ENCODE results near the gene HNF4A. TPM values are rescaled to one million over a fixed set of nuclear protein-coding genes. Genes with fewer than 3 reads are reported as not detected.

The HNF4A gene
- polyA plus RNA-seq, 1 of the 3 experiments (the other 2 are of a cell fraction): not detected

DNA sequence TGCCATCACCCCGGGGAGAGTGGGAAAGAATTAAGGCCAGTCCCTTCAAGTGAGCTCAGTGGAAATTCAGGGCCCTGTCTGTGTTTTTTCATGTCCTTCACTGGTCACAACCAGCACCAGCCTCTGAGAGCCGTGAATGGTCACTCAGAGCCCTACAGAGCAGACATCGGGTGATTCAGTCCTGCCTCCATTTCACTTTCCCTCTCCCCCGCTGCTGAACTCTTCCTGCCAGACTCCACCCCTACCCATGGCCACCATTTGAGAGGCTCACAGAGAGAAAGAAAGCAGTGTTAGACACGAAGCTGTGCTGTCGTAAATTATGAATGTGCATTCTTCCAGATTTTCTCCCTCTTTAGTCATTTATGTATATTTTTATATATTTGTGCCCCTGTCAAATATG is 13.3 kb upstream of the HNF4A start (continued):
- no peak for TF ChIP-seq EZH2phosphoT487 (IDR thresholded peaks at IDR 0.05; ENCODE audit: borderline replicate concordance, low read depth)
- TF ChIP-seq TCF12 (IDR thresholded peaks at IDR 0.05): no peak
- no peak for TF ChIP-seq MEF2A (IDR thresholded peaks at IDR 0.05; ENCODE audit: borderline replicate concordance, low read depth)
- TF ChIP-seq RAD21 (IDR thresholded peaks at IDR 0.05; ENCODE audit: low read length): no peak
- TF ChIP-seq SMC3 (IDR thresholded peaks at IDR 0.05; ENCODE audit: low read depth, low read length): no peak
- TF ChIP-seq TEAD4 (IDR thresholded peaks at IDR 0.05; ENCODE audit: borderline replicate concordance, insufficient read depth): no peak
- TF ChIP-seq GATA2 (CRISPR knock-in tag; IDR thresholded peaks at IDR 0.05): no peak
- TF ChIP-seq POLR2AphosphoS5 (IDR thresholded peaks at IDR 0.05; ENCODE audit: low read depth, low read length): no peak
- no peak for TF ChIP-seq SIN3A (IDR thresholded peaks at IDR 0.05; ENCODE audit: borderline replicate concordance, low read depth, low read length)
- no peak for TF ChIP-seq YY1 (IDR thresholded peaks at IDR 0.05; ENCODE audit: low read depth)
- TF ChIP-seq, protein P1, sequence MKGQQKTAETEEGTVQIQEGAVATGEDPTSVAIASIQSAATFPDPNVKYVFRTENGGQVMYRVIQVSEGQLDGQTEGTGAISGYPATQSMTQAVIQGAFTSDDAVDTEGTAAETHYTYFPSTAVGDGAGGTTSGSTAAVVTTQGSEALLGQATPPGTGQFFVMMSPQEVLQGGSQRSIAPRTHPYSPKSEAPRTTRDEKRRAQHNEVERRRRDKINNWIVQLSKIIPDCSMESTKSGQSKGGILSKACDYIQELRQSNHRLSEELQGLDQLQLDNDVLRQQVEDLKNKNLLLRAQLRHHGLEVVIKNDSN (IDR thresholded peaks at IDR 0.05; ENCODE audit: borderline replicate concordance, low read depth): no peak
- TF ChIP-seq, protein P2, sequence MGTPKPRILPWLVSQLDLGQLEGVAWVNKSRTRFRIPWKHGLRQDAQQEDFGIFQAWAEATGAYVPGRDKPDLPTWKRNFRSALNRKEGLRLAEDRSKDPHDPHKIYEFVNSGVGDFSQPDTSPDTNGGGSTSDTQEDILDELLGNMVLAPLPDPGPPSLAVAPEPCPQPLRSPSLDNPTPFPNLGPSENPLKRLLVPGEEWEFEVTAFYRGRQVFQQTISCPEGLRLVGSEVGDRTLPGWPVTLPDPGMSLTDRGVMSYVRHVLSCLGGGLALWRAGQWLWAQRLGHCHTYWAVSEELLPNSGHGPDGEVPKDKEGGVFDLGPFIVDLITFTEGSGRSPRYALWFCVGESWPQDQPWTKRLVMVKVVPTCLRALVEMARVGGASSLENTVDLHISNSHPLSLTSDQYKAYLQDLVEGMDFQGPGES (IDR thresholded peaks at IDR 0.05; ENCODE audit: low read depth, low read length): no peak

DNA sequence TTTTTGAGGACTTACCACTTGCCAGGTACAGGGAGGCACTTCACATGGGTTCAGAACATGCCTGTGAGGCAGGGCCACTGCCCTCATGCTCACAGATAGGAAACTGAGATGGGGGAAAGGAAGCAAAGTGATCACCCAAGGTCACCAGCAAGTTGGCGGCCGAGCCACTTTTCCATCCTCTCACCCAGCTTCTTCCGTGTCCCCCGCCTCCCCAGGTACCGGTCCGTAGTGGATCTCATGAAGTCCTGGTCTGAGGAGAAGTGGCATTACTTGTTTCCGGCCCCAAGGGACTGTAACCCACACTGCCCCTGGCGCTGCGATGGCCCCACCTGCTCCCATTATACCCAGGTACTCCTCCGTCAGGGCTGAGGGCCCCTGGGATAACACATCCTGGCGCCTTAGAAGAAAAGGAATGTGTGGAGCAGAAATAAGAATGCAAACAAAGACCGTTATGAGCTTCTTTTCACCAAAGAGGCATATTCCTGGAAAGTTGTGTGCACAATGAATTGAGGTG is 12.3 kb upstream of the HNF4A start:
- no peak for DNase-seq
- Histone ChIP-seq H3K9me3 (no peaks in the 10 kb centered on the region), H3K27ac (ENCODE audit: low read depth in 2 of 2, low read length in 1 of 2) (no peak overlapping the region), H3K9me2 (no peaks in the 10 kb centered on the region), H4K20me1 (ENCODE audit: insufficient read depth) (no peaks in the 10 kb centered on the region), H3K36me3 (replicated peaks in 1 of 2; ENCODE audit: control insufficient read depth in 1 of 2, insufficient read depth in 2 of 2, low read length in 1 of 2) (no peaks in the 10 kb centered on the region), H3K27me3 (ENCODE audit: insufficient read depth) (no peaks in the 10 kb centered on the region), H2AFZ (ENCODE audit: low read depth) (no peak overlapping the region), H3K4me1 (ENCODE audit: control insufficient read depth in 1 of 2, insufficient read depth in 2 of 2, low read depth in 1 of 2, low read length in 1 of 2) (no peaks in the 10 kb centered on the region), H3K4me3 (ENCODE audit: low read depth in 2 of 2, low read length in 1 of 2) (no peak overlapping the region), H3K79me2 (ENCODE audit: insufficient read depth) (no peaks in the 10 kb centered on the region), H3F3A (replicated peaks; ENCODE audit: insufficient read depth) (no peaks in the 10 kb centered on the region), H3K4me2 (no peak overlapping the region), H3K9ac (no peak overlapping the region)
- 79% methylated on average over 12 of the region's 12 CpGs for WGBS (ENCODE audit: low lambda C conversion rate)
- TF ChIP-seq, protein P3, sequence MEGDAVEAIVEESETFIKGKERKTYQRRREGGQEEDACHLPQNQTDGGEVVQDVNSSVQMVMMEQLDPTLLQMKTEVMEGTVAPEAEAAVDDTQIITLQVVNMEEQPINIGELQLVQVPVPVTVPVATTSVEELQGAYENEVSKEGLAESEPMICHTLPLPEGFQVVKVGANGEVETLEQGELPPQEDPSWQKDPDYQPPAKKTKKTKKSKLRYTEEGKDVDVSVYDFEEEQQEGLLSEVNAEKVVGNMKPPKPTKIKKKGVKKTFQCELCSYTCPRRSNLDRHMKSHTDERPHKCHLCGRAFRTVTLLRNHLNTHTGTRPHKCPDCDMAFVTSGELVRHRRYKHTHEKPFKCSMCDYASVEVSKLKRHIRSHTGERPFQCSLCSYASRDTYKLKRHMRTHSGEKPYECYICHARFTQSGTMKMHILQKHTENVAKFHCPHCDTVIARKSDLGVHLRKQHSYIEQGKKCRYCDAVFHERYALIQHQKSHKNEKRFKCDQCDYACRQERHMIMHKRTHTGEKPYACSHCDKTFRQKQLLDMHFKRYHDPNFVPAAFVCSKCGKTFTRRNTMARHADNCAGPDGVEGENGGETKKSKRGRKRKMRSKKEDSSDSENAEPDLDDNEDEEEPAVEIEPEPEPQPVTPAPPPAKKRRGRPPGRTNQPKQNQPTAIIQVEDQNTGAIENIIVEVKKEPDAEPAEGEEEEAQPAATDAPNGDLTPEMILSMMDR (IDR thresholded peaks at IDR 0.05): no peak
- TF ChIP-seq RXRA (IDR thresholded peaks at IDR 0.05; ENCODE audit: borderline replicate concordance, low read depth) (no peak), CHD2 (IDR thresholded peaks at IDR 0.05; ENCODE audit: low read length, partially characterized antibody) (no peak), FOXM1 (IDR thresholded peaks at IDR 0.05; ENCODE audit: low read depth) (no peak)
- ChIA-PET CTCF (interaction anchor here (0.8 to 2.7 kb wide), 2 partner anchors 12 to 126 kb away, joined by 3 to 7 read pairs; no protein-coding TSS in a partner anchor), POLR2A (no interaction called here)
